GM23248 (cell line): ENCODE results near the gene PRODH.
"Not testable (repeated sequence)": the region's sequence is repeated elsewhere in the genome, so short reads cannot be mapped to it uniquely, and the experiment has no call there.

Experiments used
- EZH2 ChIP-seq: fragments of 200-600 bp; sonication (generic); IDR thresholded peaks from 2 replicates; pipeline ENCODE4 v1.6.1; 2018; ENCODE audit warnings: antibody characterized with exemption, mild to moderate bottlenecking; ENCODE audit not compliant: insufficient read depth, poor library complexity, severe bottlenecking
- EZH2phosphoT487 ChIP-seq: fragments of 200-600 bp; sonication (generic); IDR thresholded peaks from 2 replicates; pipeline ENCODE4 v1.6.1; 2018; ENCODE audit warnings: antibody characterized with exemption, moderate library complexity, mild to moderate bottlenecking, low read depth; ENCODE audit not compliant: insufficient read depth

DNA sequence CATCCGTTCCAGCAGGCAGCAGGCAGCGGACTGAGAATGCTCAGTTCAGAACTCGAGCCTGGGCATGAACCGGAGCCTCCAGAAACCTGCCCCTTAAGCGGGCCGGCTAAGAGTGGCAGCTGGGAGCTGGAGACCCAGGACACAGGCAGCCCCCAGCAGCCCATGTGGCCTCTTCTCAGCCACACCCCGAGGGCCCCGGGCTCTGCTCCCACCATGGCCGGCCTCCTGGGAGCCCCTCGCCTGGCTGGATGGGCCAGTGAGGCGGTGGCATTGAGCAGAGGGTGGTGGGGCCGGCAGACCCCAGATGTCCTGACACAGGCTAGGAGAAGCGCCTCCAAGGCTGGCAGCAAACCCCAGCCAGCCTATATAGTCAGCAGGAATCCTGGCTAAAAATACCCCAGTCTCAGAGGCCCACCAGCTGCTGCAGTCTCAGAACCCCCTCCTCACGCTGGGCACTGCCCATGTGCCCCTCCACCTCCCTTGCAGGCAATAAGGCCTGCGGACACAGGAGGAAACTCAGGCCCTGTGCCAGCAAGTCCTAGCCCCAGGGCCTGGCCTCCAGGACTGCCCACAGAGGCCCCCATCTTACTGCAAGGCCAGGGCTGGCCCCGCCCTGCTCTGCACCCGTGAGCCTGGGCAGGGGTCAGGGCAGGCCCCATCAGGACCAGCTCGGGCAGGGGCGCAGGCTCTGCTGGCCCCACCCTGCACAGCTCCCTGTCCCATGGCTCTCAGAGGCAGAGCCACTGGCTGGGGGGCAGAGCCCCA is 28.6 kb upstream of the PRODH start:
- TF ChIP-seq EZH2, EZH2phosphoT487: not testable (repeated sequence)
